ENCODE data around the gene GTF3C5. TPM values are rescaled to one million over a fixed set of nuclear protein-coding genes. Genes with fewer than 3 reads are reported as not detected.

Gene GTF3C5
- total and polyA plus RNA-seq, 9 of the 15 experiments (the other 6 are each of a cell fraction or from before 2014, with no cell fraction given) = 3.8 to 118 (median 83.7) TPM

DNA sequence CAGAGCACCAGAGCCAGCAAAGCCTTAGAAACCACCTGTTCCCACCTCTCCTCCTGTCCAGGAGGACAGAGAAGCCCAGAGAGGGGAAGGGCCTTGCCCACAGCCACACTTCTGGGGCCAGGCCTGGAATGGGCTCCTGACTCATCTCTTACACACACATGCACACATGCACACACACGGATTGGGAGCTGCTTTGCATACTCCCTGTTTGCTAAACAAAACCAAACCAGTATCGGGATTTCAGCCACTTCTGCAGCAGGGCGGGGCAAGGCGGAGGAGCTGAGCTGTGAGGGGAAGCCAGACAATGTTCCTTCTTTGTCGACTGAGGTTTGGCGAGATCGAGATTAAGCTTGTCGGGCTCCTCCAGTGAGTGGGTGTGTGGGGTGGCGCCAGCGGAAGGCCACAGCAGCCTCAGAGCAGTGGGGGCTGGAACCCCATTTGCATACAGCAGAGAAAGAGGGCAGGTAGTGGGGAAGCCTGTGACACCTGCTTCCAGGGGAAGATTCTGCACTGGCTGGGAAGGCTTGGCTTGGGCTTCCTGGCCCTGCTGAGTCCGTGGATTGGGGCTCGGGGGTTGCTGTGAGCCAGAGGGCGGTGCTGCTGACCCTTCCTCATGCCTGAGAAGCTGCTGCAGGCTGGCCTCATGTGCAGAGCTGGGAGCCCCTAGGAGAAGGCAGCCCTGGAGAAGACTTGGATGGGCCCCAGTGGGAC, 36.2 kb upstream of the GTF3C5 start (continued):
- TF ChIP-seq BCLAF1 (IDR thresholded peaks at IDR 0.05; ENCODE audit: borderline replicate concordance in 1 of 2, control insufficient read depth in 1 of 2, low read depth in 2 of 2, low read length in 1 of 2) = 0 out of 4 replicates have a peak, but pooled peaks of 1 of the 2 experiments have one; percentile 10
- TF ChIP-seq ZNF436 (CRISPR knock-in tag; IDR thresholded peaks at IDR 0.05) = no peak
- TF ChIP-seq, protein P1, sequence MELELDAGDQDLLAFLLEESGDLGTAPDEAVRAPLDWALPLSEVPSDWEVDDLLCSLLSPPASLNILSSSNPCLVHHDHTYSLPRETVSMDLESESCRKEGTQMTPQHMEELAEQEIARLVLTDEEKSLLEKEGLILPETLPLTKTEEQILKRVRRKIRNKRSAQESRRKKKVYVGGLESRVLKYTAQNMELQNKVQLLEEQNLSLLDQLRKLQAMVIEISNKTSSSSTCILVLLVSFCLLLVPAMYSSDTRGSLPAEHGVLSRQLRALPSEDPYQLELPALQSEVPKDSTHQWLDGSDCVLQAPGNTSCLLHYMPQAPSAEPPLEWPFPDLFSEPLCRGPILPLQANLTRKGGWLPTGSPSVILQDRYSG (tag; conservative IDR thresholded peaks at IDR 0.05; ENCODE audit: low read depth) = no peak
- TF ChIP-seq NFRKB (IDR thresholded peaks at IDR 0.05; ENCODE audit: low read depth) = no peak
- TF ChIP-seq HNRNPK (IDR thresholded peaks at IDR 0.05; ENCODE audit: low read depth, low read length, poor library complexity, severe bottlenecking) = no peak
- peak; percentile 78 for TF ChIP-seq TEAD4 (IDR thresholded peaks at IDR 0.05; ENCODE audit: low read length)
- TF ChIP-seq TEAD4 (CRISPR knock-in tag; IDR thresholded peaks at IDR 0.05; ENCODE audit: borderline replicate concordance) = no peak
- TF ChIP-seq, protein P2, sequence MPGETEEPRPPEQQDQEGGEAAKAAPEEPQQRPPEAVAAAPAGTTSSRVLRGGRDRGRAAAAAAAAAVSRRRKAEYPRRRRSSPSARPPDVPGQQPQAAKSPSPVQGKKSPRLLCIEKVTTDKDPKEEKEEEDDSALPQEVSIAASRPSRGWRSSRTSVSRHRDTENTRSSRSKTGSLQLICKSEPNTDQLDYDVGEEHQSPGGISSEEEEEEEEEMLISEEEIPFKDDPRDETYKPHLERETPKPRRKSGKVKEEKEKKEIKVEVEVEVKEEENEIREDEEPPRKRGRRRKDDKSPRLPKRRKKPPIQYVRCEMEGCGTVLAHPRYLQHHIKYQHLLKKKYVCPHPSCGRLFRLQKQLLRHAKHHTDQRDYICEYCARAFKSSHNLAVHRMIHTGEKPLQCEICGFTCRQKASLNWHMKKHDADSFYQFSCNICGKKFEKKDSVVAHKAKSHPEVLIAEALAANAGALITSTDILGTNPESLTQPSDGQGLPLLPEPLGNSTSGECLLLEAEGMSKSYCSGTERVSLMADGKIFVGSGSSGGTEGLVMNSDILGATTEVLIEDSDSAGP (CRISPR knock-in tag; IDR thresholded peaks at IDR 0.05) = no peak
- TF ChIP-seq, protein P3, sequence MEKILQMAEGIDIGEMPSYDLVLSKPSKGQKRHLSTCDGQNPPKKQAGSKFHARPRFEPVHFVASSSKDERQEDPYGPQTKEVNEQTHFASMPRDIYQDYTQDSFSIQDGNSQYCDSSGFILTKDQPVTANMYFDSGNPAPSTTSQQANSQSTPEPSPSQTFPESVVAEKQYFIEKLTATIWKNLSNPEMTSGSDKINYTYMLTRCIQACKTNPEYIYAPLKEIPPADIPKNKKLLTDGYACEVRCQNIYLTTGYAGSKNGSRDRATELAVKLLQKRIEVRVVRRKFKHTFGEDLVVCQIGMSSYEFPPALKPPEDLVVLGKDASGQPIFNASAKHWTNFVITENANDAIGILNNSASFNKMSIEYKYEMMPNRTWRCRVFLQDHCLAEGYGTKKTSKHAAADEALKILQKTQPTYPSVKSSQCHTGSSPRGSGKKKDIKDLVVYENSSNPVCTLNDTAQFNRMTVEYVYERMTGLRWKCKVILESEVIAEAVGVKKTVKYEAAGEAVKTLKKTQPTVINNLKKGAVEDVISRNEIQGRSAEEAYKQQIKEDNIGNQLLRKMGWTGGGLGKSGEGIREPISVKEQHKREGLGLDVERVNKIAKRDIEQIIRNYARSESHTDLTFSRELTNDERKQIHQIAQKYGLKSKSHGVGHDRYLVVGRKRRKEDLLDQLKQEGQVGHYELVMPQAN (IDR thresholded peaks at IDR 0.05; ENCODE audit: borderline replicate concordance) = 0 out of 2 replicates have a peak, but pooled peaks have one; percentile 16
- TF ChIP-seq ZNF23 (CRISPR knock-in tag; IDR thresholded peaks at IDR 0.05) = no peak
- TF ChIP-seq ZZZ3 (IDR thresholded peaks at IDR 0.05) = no peak
- TF ChIP-seq, protein P4, sequence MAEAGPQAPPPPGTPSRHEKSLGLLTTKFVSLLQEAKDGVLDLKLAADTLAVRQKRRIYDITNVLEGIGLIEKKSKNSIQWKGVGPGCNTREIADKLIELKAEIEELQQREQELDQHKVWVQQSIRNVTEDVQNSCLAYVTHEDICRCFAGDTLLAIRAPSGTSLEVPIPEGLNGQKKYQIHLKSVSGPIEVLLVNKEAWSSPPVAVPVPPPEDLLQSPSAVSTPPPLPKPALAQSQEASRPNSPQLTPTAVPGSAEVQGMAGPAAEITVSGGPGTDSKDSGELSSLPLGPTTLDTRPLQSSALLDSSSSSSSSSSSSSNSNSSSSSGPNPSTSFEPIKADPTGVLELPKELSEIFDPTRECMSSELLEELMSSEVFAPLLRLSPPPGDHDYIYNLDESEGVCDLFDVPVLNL (CRISPR knock-in tag; IDR thresholded peaks at IDR 0.05; ENCODE audit: low read depth) = no peak
- peak; percentile 60 to 70 for TF ChIP-seq NRF1 (conservative IDR thresholded peaks at IDR 0.05 in 1 of 2, IDR thresholded peaks at IDR 0.05 in 1 of 2)
- no peak for TF ChIP-seq ZNF57 (CRISPR knock-in tag; IDR thresholded peaks at IDR 0.05)
- no peak for TF ChIP-seq SMC3 (conservative IDR thresholded peaks at IDR 0.05; ENCODE audit: insufficient read depth, low read depth, low read length)
- no peak for TF ChIP-seq NFIX (CRISPR knock-in tag; IDR thresholded peaks at IDR 0.05; ENCODE audit: low read depth)
- peak; percentile 75 for TF ChIP-seq ATF7 (IDR thresholded peaks at IDR 0.05)
- peak; percentile 36 for TF ChIP-seq RBBP5 (IDR thresholded peaks at IDR 0.05; ENCODE audit: borderline replicate concordance, insufficient read depth, low read length, poor library complexity, severe bottlenecking)
